HG03280 (cell line): ENCODE results near the gene ENTREP1.
"Not testable (repeated sequence)": the region's sequence is repeated elsewhere in the genome, so short reads cannot be mapped to it uniquely, and the experiment has no call there.

Experiments used
- ATAC-seq: cut with Tn5 transposase; IDR thresholded peaks from one replicate; pipeline ENCODE4 v1.9.1; 2021; ENCODE audit warnings: mild to moderate bottlenecking, moderate library complexity; ENCODE audit not compliant: unreplicated experiment

The ENTREP1 gene

DNA sequence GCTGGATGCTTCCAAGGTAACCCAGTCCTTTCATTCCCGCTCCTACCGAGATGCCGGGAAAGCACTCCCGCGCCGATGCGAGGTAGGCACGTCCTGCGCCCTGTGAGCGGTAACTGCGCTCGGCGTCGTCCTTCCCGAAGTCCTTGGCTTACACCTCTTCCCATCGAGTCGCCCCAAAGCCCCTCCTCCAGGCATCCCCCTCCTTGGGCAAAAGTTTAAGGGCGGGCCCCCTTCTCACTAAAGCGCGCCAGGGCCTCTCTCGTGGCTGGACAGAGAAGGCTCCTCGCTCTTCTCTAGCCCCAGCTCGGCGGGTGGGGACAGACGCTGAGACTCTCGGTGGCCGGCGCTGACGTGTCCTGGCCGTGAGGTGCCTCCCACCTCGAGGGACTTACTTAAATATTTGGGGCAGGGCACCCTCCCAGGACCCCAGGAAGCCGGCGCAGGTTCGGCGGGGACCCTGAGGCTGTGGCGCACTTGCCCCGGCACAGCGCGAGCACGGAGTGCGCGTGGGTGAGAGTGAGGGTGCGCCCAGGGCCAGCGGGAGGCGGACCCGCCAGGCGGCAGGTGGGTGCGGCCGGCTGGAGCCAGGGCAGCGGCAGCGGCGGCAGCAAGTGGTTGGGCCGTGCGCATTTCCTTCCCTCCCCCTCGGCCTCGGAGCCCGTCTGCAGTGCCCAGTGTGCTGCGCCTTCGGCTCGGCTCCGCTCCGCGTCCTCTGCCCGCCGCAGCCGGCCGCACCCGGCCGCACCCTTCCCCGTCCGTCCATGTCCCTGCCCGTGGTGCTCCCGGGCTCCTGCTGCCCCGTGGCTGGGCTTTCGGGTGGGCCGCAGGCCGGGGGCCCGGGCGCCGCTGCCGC lies at the start of gene ENTREP1:
ENTREP1 (plus strand) TSS at position 667 of the 853 bp plus-strand sequence; CDS start at position 762, 95 bp downstream.
- no peak for ATAC-seq

DNA sequence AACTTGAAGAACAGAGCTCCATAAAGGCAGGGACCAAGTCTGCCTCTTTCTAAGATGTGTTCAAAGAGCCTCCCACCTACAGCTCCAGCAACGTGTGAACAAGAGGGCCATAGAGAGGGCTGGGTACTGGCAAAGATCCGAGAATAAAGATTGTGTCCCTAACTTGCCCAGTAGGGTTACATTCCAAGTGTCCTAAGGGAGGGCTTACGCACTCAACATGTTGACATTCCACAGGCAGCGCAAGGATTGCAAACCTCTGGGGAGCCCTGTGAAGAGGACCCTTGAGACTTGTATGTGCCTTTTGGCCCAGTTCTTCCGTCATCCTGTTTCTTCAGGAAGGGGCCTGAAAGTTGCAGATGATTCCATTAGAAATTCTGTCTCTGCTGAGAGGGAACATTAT lies 48.2 kb upstream of the ENTREP1 start:
- ATAC-seq = no peak

DNA sequence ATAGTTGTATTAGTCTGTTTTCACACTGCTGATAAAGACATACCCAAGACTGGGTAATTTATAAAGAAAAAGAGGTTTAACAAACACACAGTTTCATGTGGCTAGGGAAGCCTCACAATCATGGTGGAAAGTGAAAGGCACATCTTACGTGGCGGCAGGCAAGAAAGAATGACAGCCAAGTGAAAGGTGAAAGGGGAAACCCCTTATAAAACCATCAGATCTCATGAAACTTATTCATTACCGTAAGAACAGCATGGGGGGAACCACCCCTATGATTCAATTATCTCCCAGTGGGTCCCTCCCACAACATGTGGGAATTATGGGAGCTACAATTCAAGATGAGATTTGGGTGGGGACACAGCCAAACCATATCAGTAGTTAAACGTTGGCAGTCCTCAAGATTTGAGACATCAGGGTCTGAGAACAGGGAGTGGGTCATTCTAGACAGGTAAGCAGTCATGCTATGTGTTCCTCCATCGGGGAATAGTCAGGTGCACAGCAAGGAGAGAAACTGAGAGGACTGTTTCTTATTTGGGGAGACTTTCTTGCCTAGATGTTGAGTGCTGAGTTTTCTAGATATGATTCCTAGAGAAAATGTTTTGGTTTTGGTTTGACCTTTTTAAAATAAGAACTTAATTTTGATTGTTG lies 45.8 kb upstream of the ENTREP1 start:
- no peak for ATAC-seq

GRCh38 chr9:69279733-69280132 lies 45.3 kb upstream of the ENTREP1 start:
- ATAC-seq = no peak

DNA sequence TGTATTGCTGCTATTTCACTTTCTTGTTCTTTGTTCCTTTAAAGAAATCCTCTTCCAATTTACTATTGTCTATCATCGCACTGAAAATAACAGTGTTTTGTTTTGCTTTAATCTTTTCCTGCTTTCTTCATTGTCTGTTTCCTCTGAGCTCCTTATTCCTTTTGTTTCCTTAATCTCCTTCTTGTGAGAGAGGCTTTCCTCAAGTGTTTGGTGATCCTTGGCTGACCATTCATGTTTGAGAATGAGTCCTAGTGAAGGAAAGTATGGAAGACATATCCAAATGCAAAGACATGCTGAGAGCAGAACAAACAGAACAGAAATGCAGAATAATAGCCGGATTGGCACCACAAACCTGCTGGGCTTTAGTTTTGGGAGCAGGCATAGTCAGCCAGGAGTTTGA lies 42.0 kb upstream of the ENTREP1 start:
- ATAC-seq = no peak

DNA sequence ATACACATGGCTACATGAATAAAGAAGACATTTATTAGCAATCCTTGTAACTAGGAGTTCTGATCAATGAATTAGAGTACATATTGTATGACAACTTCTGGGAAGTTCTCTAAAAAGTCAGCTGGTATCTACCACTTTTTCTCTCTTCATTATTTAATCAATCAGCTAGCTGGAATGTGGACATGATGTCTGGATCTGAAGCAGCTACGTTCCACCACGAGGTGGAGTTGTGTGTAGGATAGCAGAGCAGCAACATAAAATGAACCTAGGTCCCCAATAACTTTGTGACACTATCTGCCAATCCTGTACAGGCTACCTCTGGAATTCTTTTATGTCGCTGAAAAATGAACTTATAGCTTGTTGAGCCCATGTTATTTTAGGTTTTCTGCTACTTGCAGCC lies 32.9 kb upstream of the ENTREP1 start:
- ATAC-seq = no peak

DNA sequence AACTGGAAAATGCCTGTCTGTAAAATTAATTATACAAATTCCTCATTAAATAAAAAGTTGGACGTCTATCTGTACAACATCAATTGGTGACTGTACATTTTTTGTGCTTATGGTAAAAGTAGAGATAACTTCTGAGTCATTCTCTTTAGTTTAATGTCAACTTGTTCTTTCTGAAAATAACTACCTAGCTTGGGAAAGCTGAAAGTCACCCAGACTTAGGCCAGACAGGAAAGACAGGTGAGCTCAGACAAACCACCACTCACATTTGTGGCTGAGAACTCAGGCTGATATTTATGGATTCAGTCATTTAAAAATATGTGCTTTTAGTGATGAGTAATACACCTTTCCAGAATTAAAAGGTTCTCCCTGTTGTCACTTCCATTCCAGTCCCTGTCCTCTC lies 31.9 kb upstream of the ENTREP1 start:
- no peak for ATAC-seq

GRCh38 chr9:69295872-69296552 lies 29.0 kb upstream of the ENTREP1 start:
- ATAC-seq = no peak

GRCh38 chr9:69297300-69297980 lies 27.6 kb upstream of the ENTREP1 start:
- ATAC-seq = no peak

DNA sequence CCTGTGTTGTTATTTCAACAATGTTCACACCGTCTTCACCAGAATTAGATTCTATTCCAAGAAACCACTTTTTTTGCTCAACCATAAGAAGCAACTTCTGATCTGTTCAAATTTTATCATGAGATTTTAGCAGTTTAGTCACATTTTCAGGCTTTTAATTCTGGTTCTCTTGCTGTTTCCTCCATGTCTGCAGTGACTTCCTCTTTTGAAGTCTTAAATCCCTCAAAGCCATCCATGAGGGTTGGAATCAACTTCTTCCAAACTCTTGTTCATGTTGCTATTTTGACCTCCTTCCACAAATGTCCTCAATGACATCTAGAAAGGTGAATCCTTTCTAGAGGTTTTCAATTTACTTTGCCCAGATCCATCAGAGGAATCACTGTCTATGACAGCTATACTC lies 25.7 kb upstream of the ENTREP1 start:
- ATAC-seq = no peak

GRCh38 chr9:69299826-69300225 lies 25.2 kb upstream of the ENTREP1 start:
- no peak for ATAC-seq

DNA sequence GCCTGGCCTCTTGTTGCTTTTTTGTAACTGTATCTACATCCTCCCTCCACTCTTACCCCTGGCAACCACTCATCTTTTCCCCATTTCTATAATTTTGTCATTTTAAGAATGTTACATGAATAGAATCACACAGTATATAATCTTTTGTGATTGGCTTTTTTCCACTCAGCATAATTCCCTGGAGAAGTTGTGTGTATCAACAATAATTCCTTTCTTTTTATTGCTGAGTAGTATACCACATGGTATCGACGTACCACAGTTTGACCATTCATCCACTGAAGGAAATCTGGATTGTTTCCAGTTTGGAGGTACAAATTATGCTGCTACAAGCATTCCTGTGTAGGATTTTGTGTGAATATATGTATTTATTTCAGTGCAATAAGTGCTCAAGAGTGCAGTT lies 21.7 kb upstream of the ENTREP1 start:
- ATAC-seq = no peak

- not testable (repeated sequence) for ATAC-seq
Measured at GRCh38 chr9:69306895-69307445, 18.0 kb upstream of the ENTREP1 start.

- ATAC-seq = no peak
Measured at GRCh38 chr9:69307446-69308205, 17.4 kb upstream of the ENTREP1 start.

GRCh38 chr9:69308206-69308931 lies 16.6 kb upstream of the ENTREP1 start:
- ATAC-seq = no peak

DNA sequence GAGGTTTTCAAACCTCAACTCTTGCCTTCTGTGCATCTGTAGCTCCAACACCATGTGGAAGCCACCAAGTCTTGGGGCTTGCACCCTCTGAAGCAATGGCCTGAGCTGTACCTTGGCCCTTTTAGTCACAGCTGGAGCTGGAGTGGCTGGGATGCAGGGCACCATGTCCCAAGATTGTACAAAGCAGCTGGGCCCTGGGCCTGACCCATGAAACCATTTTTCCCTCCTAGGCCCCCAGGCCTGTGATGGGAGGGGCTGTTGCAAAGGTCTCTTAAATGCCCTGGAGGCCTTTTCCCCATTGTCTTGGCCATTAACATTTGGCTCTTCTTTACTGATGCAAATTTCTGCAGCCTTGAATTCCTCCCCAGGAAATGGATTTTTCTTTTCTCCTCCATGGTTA lies 11.8 kb upstream of the ENTREP1 start:
- ATAC-seq = no peak

GRCh38 chr9:69314547-69314946 lies 10.5 kb upstream of the ENTREP1 start:
- no peak for ATAC-seq

DNA sequence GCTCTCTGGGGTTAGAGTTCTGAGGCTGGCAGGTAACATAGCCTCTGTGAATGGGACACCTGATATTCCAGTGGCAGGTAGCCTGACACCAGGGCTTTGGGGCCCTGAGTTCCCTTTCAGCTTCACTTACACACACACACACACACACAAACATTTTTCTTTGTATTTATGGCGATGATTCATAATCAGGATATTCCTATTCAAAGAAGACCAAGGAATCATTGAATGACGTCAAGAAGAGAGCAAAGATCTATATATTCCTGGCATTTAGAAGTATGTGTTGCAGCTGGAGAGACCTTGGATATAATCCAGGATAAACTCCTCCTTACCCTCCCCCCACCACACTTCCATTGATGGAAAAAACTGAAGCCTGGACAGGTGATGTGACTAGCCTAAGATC lies 7.9 kb upstream of the ENTREP1 start:
- no peak for ATAC-seq

- no peak for ATAC-seq
Measured at GRCh38 chr9:69317894-69318293, 7.1 kb upstream of the ENTREP1 start.
